Keratinocyte (primary cell): Measurements from ENCODE around the gene SLCO2B1. TPM values are rescaled to one million over a fixed set of nuclear protein-coding genes. Genes with fewer than 3 reads are reported as not detected.

Source experiments
- DNase-seq: peaks from one replicate; pipeline ENCODE4 v3.0.0-alpha.2; 2011; ENCODE audit warnings: low read depth, missing footprints, low spot score
- FAIRE-seq: peaks from 2 replicates; lab custom pipeline; 2011; peaks lifted over from hg19 to GRCh38; lab: Jason Lieb, UNC
- H2AFZ ChIP-seq: 2 replicates; pipeline ENCODE4 v1.6.0; 2012; ENCODE audit warnings: low read length, control low read depth, inconsistent platforms; ENCODE audit not compliant: control insufficient read depth
- H3K27ac ChIP-seq: 2 replicates; pipeline ENCODE4 v1.5.1; 2011; ENCODE audit warnings: low read length; ENCODE audit not compliant: control insufficient read depth, insufficient read depth
- H3K27me3 ChIP-seq: 3 replicates; pipeline ENCODE4 v1.6.0; 2011; ENCODE audit warnings: low read length; ENCODE audit not compliant: control insufficient read depth, insufficient read depth; ENCODE audit errors: extremely low read depth
- H3K36me3 ChIP-seq, 2 experiments: 2 replicates in 1 of 2; 3 replicates in 1 of 2; pipeline ENCODE4 v1.5.1; 2011; ENCODE audit warnings: low read length in 2 of 2, mild to moderate bottlenecking in 1 of 2; ENCODE audit not compliant: control insufficient read depth in 2 of 2, insufficient read depth in 2 of 2; ENCODE audit errors: extremely low read depth in 1 of 2
- H3K4me1 ChIP-seq: 3 replicates; pipeline ENCODE4 v1.5.1; 2011; ENCODE audit warnings: low read length; ENCODE audit not compliant: control insufficient read depth, insufficient read depth; ENCODE audit errors: extremely low read depth
- H3K4me2 ChIP-seq: 3 replicates; pipeline ENCODE4 v1.6.0; 2011; ENCODE audit warnings: low read depth, low read length; ENCODE audit not compliant: control insufficient read depth, insufficient read depth; ENCODE audit errors: extremely low read depth
- H3K4me3 ChIP-seq, 3 experiments: fragments of 200-600 bp in 1 of 3; sonication (generic) in 1 of 3; 2 replicates in 2 of 3; 3 replicates in 1 of 3; pipeline ENCODE4 v1.5.1; 2011 to 2016; ENCODE audit warnings: low read length in 3 of 3, mild to moderate bottlenecking in 3 of 3, control low read depth in 2 of 3, inconsistent platforms in 1 of 3, low read depth in 1 of 3, mixed read lengths in 1 of 3, mixed run types in 1 of 3, moderate library complexity in 1 of 3; ENCODE audit not compliant: control insufficient read depth in 2 of 3, insufficient read depth in 2 of 3; ENCODE audit errors: extremely low read depth in 1 of 3
- H3K79me2 ChIP-seq: 2 replicates; pipeline ENCODE4 v1.6.0; 2012; ENCODE audit warnings: low read length; ENCODE audit not compliant: control insufficient read depth, insufficient read depth
- H3K9ac ChIP-seq: 3 replicates; pipeline ENCODE4 v1.6.0; 2011; ENCODE audit warnings: low read length; ENCODE audit not compliant: control insufficient read depth, insufficient read depth; ENCODE audit errors: extremely low read depth
- H3K9me1 ChIP-seq: 3 replicates; pipeline ENCODE4 v1.6.0; 2011; ENCODE audit warnings: low read length; ENCODE audit not compliant: control insufficient read depth, insufficient read depth; ENCODE audit errors: extremely low read depth
- H3K9me3 ChIP-seq: 2 replicates; pipeline ENCODE4 v1.5.1; 2012; ENCODE audit warnings: low read depth, low read length; ENCODE audit not compliant: control insufficient read depth
- H4K20me1 ChIP-seq: 3 replicates; pipeline ENCODE4 v1.6.0; 2011; ENCODE audit warnings: low read length; ENCODE audit not compliant: control insufficient read depth, insufficient read depth; ENCODE audit errors: extremely low read depth
- EZH2 ChIP-seq: IDR thresholded peaks from one replicate; pipeline ENCODE4 v1.6.1; 2012; ENCODE audit warnings: inconsistent platforms, mild to moderate bottlenecking, low read length, moderate library complexity
- dilution Hi-C: fragments of 300-500 bp; cut with MboI; formaldehyde crosslinking; loops from one replicate; pipeline ENCODE4 v1.7.0; 2020; ENCODE audit warnings: low sequenced_read_pairs; ENCODE audit not compliant: extremely low pct_ligation_motif_present
- polyA plus RNA-seq, 5 experiments: library from polyadenylated mRNA; depleted of rRNA in 3 of 5; stranded (reverse) in 3 of 5; stranded (forward) in 1 of 5; unstranded in 1 of 5; fragments of >200 nt; gene quantifications; 1 replicate in 1 of 5; 2 replicates in 3 of 5; 3 replicates in 1 of 5; pipeline versions ENCODE4 v1.2.1 to v1.2.3, GENCODE V29; 2011 to 2012; ENCODE audit warnings: missing spikeins in 2 of 5, low read depth in 1 of 5, low replicate concordance in 1 of 5
- TF ChIP-seq, protein P1 (sequence below), 3 experiments: IDR thresholded peaks in 1 of 3; conservative IDR thresholded peaks in 1 of 3; optimal IDR thresholded peaks in 1 of 3; 2 replicates in 2 of 3; 3 replicates in 1 of 3; pipeline versions ENCODE3 to v1.5.1; 2011; ENCODE audit warnings: low read length in 3 of 3, mild to moderate bottlenecking in 3 of 3, moderate library complexity in 2 of 3, control low read depth in 1 of 3, inconsistent platforms in 1 of 3; ENCODE audit not compliant: insufficient read depth in 2 of 3; ENCODE audit errors: extremely low read depth in 1 of 3

SLCO2B1 gene
- polyA plus RNA-seq, 1 donor (not counting 4 experiments of a cell fraction or from before 2014, with no cell fraction given), result not detected

GRCh38 chr11:75107187-75107586 is 43.7 kb upstream of the SLCO2B1 start:
- no peaks in the 10 kb centered on the region for H4K20me1 ChIP-seq
- TF ChIP-seq, protein P1, sequence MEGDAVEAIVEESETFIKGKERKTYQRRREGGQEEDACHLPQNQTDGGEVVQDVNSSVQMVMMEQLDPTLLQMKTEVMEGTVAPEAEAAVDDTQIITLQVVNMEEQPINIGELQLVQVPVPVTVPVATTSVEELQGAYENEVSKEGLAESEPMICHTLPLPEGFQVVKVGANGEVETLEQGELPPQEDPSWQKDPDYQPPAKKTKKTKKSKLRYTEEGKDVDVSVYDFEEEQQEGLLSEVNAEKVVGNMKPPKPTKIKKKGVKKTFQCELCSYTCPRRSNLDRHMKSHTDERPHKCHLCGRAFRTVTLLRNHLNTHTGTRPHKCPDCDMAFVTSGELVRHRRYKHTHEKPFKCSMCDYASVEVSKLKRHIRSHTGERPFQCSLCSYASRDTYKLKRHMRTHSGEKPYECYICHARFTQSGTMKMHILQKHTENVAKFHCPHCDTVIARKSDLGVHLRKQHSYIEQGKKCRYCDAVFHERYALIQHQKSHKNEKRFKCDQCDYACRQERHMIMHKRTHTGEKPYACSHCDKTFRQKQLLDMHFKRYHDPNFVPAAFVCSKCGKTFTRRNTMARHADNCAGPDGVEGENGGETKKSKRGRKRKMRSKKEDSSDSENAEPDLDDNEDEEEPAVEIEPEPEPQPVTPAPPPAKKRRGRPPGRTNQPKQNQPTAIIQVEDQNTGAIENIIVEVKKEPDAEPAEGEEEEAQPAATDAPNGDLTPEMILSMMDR (optimal IDR thresholded peaks at IDR 0.05 in 1 of 3, IDR thresholded peaks at IDR 0.05 in 1 of 3, conservative IDR thresholded peaks at IDR 0.05 in 1 of 3; ENCODE audit: extremely low read depth in 1 of 3, insufficient read depth in 2 of 3, low read length in 3 of 3), result no peak
- no peak for TF ChIP-seq EZH2
- H3K9me1 ChIP-seq, result no peaks in the 10 kb centered on the region
- no peaks in the 10 kb centered on the region for H3K4me1 ChIP-seq
- FAIRE-seq, result no peak
- H3K36me3 ChIP-seq, result no peaks in the 10 kb centered on the region
- H3K9me3 ChIP-seq, result no peaks in the 10 kb centered on the region
- H3K9ac ChIP-seq, result no peak overlapping the region
- H3K27ac ChIP-seq, result no peak overlapping the region
- H3K4me2 ChIP-seq, result no peak overlapping the region
- H2AFZ ChIP-seq, result no peak overlapping the region
- no peak for DNase-seq
- dilution Hi-C loops, result no loop called here
- H3K4me3 ChIP-seq, result no peak overlapping the region
- H3K79me2 ChIP-seq, result no peaks in the 10 kb centered on the region
- H3K27me3 ChIP-seq, result no peaks in the 10 kb centered on the region

- dilution Hi-C loops, result no loop called here
- Histone ChIP-seq H3K4me3 (no peak overlapping the region), H3K36me3 (no peaks in the 10 kb centered on the region), H3K27ac (no peak overlapping the region), H3K79me2 (no peaks in the 10 kb centered on the region), H3K27me3 (no peaks in the 10 kb centered on the region), H3K9me3 (no peaks in the 10 kb centered on the region), H3K4me2 (no peak overlapping the region), H4K20me1 (no peaks in the 10 kb centered on the region), H3K9me1 (no peaks in the 10 kb centered on the region), H3K9ac (no peak overlapping the region), H2AFZ (no peak overlapping the region), H3K4me1 (no peaks in the 10 kb centered on the region)
- DNase-seq (no peak), FAIRE-seq (no peak)
- TF ChIP-seq, protein P1 (optimal IDR thresholded peaks at IDR 0.05 in 1 of 3, IDR thresholded peaks at IDR 0.05 in 1 of 3, conservative IDR thresholded peaks at IDR 0.05 in 1 of 3; ENCODE audit: extremely low read depth in 1 of 3, insufficient read depth in 2 of 3, low read length in 3 of 3), result no peak
- no peak for TF ChIP-seq EZH2
These were observed 38.7 kb upstream of the SLCO2B1 start for GRCh38 chr11:75112200-75112599.
